RWPE2 (cell line): ENCODE measurements around the gene SGCE.

Experiments used
- ATAC-seq: fragments of 200-7000 bp; cut with Tn5 transposase; 3 replicates; pipeline ENCODE4 v1.9.1; 2021; ENCODE audit warnings: low read depth
- DNase-seq: peaks from one replicate; pipeline ENCODE4 v3.0.0-alpha.2; 2020; ENCODE audit warnings: low spot score
- H3K27ac ChIP-seq: fragments of 450-650 bp; 2 replicates; pipeline ENCODE4 v1.5.1; 2017; ENCODE audit warnings: mild to moderate bottlenecking; ENCODE audit not compliant: poor library complexity, severe bottlenecking
- H3K27me3 ChIP-seq: fragments of 250-450 bp; sonication (Bioruptor Pico); 2 replicates; pipeline ENCODE4 v1.5.1; 2021; ENCODE audit warnings: mild to moderate bottlenecking, moderate library complexity; ENCODE audit not compliant: insufficient read depth, poor library complexity, severe bottlenecking
- H3K36me3 ChIP-seq: fragments of 250-450 bp; sonication (Bioruptor Pico); 2 replicates; pipeline ENCODE4 v1.5.1; 2020; ENCODE audit warnings: low read depth, mild to moderate bottlenecking, moderate library complexity
- H3K4me1 ChIP-seq: fragments of 250-450 bp; sonication (Bioruptor Pico); 2 replicates; pipeline ENCODE4 v1.5.1; 2021; ENCODE audit warnings: mild to moderate bottlenecking, moderate library complexity; ENCODE audit not compliant: insufficient read depth, poor library complexity, severe bottlenecking
- H3K4me3 ChIP-seq: fragments of 250-450 bp; sonication (Bioruptor Pico); 2 replicates; pipeline ENCODE4 v1.5.1; 2021; ENCODE audit warnings: mild to moderate bottlenecking, moderate library complexity; ENCODE audit not compliant: severe bottlenecking
- H3K9me3 ChIP-seq: fragments of 250-450 bp; sonication (Bioruptor Pico); 2 replicates; pipeline ENCODE4 v1.5.1; 2021; ENCODE audit warnings: mild to moderate bottlenecking, moderate library complexity; ENCODE audit not compliant: severe bottlenecking
- CTCF ChIP-seq: fragments of 450-650 bp; IDR thresholded peaks from one replicate; pipeline ENCODE4 v1.5.1; 2017; ENCODE audit warnings: mild to moderate bottlenecking, moderate library complexity; ENCODE audit not compliant: poor library complexity, severe bottlenecking

The SGCE gene

GRCh38 chr7:94561841-94562514 lies 94.0 kb downstream of the SGCE start:
- no peak for TF ChIP-seq CTCF
- H3K4me3 ChIP-seq: no peak overlapping the region
- DNase-seq (no peak), ATAC-seq (peak; percentile 53)
- H3K4me1 ChIP-seq: no peaks in the 10 kb centered on the region
- no peaks in the 10 kb centered on the region; the same call in 1 of the 2 replicates for H3K36me3 ChIP-seq
- H3K27ac ChIP-seq: no peak overlapping the region
- H3K9me3 ChIP-seq: no peaks in the 10 kb centered on the region
- no peaks in the 10 kb centered on the region for H3K27me3 ChIP-seq

- Histone ChIP-seq H3K4me3 (no peak overlapping the region), H3K9me3 (no peaks in the 10 kb centered on the region), H3K36me3 (no peaks in the 10 kb centered on the region; the same call in 1 of the 2 replicates), H3K27me3 (no peaks in the 10 kb centered on the region), H3K4me1 (no peaks in the 10 kb centered on the region), H3K27ac (no peak overlapping the region)
- ATAC-seq (no peak), DNase-seq (no peak)
- TF ChIP-seq CTCF: no peak
Observed at GRCh38 chr7:94559972-94560371, 96.0 kb downstream of the SGCE start.

DNA sequence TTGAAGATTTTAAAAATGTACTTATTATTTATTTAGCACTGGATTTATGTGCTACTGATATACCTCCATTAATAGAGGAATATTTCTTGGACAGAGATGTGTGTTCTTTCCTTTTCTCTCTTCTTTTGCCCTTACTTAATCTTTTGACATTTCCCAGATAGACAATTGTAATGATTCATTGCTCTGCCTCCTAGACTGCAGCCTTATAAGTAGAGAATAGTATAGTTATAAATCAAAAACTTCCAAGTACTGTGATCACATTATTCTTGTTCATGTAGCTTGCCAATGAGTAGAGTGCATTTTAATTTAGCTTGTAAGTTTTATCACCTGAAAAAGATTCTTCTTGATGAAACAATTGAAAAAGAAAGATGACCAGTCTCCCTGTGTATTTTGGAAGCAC lies 98.7 kb downstream of the SGCE start:
- no peaks in the 10 kb centered on the region for H3K4me1 ChIP-seq
- DNase-seq (no peak), ATAC-seq (no peak)
- H3K27ac ChIP-seq: no peak overlapping the region
- H3K36me3 ChIP-seq: peaks cover 2% of the 10 kb centered on the region; the same call in 1 of the 2 replicates
- no peaks in the 10 kb centered on the region for H3K27me3 ChIP-seq
- no peak overlapping the region for H3K4me3 ChIP-seq
- H3K9me3 ChIP-seq: no peaks in the 10 kb centered on the region
- TF ChIP-seq CTCF: no peak

GRCh38 chr7:94556028-94556427 lies 99.9 kb downstream of the SGCE start:
- no peak for TF ChIP-seq CTCF
- no peak overlapping the region for H3K27ac ChIP-seq
- H3K4me1 ChIP-seq: no peaks in the 10 kb centered on the region
- peaks cover 2% of the 10 kb centered on the region; the same call in 1 of the 2 replicates for H3K36me3 ChIP-seq
- no peaks in the 10 kb centered on the region for H3K27me3 ChIP-seq
- H3K9me3 ChIP-seq: no peaks in the 10 kb centered on the region
- ATAC-seq (no peak), DNase-seq (no peak)
- H3K4me3 ChIP-seq: no peak overlapping the region

DNA sequence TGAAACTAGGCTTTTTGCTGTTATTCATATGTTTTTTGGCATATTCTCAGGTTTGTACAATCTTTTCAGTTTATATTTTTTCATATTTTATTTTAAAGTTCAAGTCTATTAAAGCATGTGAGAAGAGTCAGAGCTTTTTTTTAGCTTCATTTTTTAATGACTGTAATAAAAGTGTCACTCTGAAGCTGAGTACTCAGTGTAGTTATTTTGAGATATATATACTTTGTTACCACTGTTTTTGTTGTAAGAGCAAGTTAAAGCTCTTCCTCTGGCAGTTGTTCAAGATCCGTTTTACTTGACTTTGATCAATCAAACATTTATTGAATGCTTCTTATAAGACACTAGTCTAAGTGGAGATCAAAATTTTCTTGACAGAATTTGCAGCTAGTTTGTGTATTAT lies 108.8 kb downstream of the SGCE start:
- H3K4me3 ChIP-seq: no peak overlapping the region
- H3K36me3 ChIP-seq: peaks cover 4% of the 10 kb centered on the region; the same call in 1 of the 2 replicates
- no peak for TF ChIP-seq CTCF
- H3K27ac ChIP-seq: no peak overlapping the region
- H3K4me1 ChIP-seq: no peaks in the 10 kb centered on the region
- no peak for ATAC-seq
- DNase-seq: no peak
- no peaks in the 10 kb centered on the region for H3K9me3 ChIP-seq
- H3K27me3 ChIP-seq: no peaks in the 10 kb centered on the region
